HepG2 (cell line): ENCODE results near the gene SPSB2. TPM values are rescaled to one million over a fixed set of nuclear protein-coding genes. Genes with fewer than 3 reads are reported as not detected.

Experiments used
- polyA plus RNA-seq, 8 experiments: library from polyadenylated mRNA; depleted of rRNA in 3 of 8; stranded (reverse) in 7 of 8; unstranded in 1 of 8; fragments of >200 nt; fragmentation: Illumina TruSeq in 4 of 8; extraction: Trizol in 4 of 8; gene quantifications; 2 replicates each; pipeline versions ENCODE4 v1.2.1 to v1.2.3, GENCODE V29; 2011 to 2016; ENCODE audit warnings: low read depth in 4 of 8, missing spikeins in 1 of 8, mixed read lengths in 1 of 8; ENCODE audit not compliant: insufficient read depth in 1 of 8
- total RNA-seq, 5 experiments: library from RNA; depleted of rRNA; stranded (reverse); fragments of >200 nt; fragmentation: Illumina TruSeq; extraction: Trizol; gene quantifications; 2 replicates each; pipeline ENCODE4 v1.2.3, GENCODE V29; 2016; ENCODE audit warnings: low read depth in 1 of 5

Gene SPSB2
- total and polyA plus RNA-seq, 2 of the 13 experiments (the other 11 are each of a cell fraction or from before 2014, with no cell fraction given) = 2.0 to 6.2 TPM

Other genes starting within 250 kb of the SPSB2 start
- gene LPAR5, start 237.3 kb downstream of the SPSB2 start, total RNA-seq (2016; rRNA removed; fragmentation: Illumina TruSeq; extraction: Trizol) = 0.07 and 0.09 TPM in 2 replicates
- gene LPAR5, start 237.3 kb downstream of the SPSB2 start, polyA plus RNA-seq (2011; rRNA removed) = 0.17 and 0.32 TPM in 2 replicates
- not detected in 2 replicates for gene ACRBP, start 225.9 kb downstream of the SPSB2 start, total RNA-seq (2016; rRNA removed; fragmentation: Illumina TruSeq; extraction: Trizol)
- 0.37 and 0.46 TPM in 2 replicates for gene ACRBP, start 225.9 kb downstream of the SPSB2 start, polyA plus RNA-seq (2011; rRNA removed)
- 12.7 and 14.4 TPM in 2 replicates for gene ING4, start 210.2 kb downstream of the SPSB2 start, total RNA-seq (2016; rRNA removed; fragmentation: Illumina TruSeq; extraction: Trizol)
- gene ING4, start 210.2 kb downstream of the SPSB2 start, polyA plus RNA-seq (2011; rRNA removed) = 32.4 and 34.2 TPM in 2 replicates
- 23.6 and 24.1 TPM in 2 replicates for gene ZNF384, start 183.9 kb downstream of the SPSB2 start, total RNA-seq (2016; rRNA removed; fragmentation: Illumina TruSeq; extraction: Trizol)
- 54.3 and 55.3 TPM in 2 replicates for gene ZNF384, start 183.9 kb downstream of the SPSB2 start, polyA plus RNA-seq (2011; rRNA removed)
- gene PIANP, start 172.5 kb downstream of the SPSB2 start, total RNA-seq (2016; rRNA removed; fragmentation: Illumina TruSeq; extraction: Trizol) = not detected in 2 replicates
- gene PIANP, start 172.5 kb downstream of the SPSB2 start, polyA plus RNA-seq (2011; rRNA removed) = not detected in 2 replicates
- 38.0 and 40.0 TPM in 2 replicates for gene COPS7A, start 149.3 kb downstream of the SPSB2 start, total RNA-seq (2016; rRNA removed; fragmentation: Illumina TruSeq; extraction: Trizol)
- gene COPS7A, start 149.3 kb downstream of the SPSB2 start, polyA plus RNA-seq (2011; rRNA removed) = 71.4 and 73.6 TPM in 2 replicates
- gene MLF2, start 120.2 kb downstream of the SPSB2 start, total RNA-seq (2016; rRNA removed; fragmentation: Illumina TruSeq; extraction: Trizol) = 88.1 and 95.8 TPM in 2 replicates
- gene MLF2, start 120.2 kb downstream of the SPSB2 start, polyA plus RNA-seq (2011; rRNA removed) = 167 and 178 TPM in 2 replicates
- gene PTMS, start 106.9 kb downstream of the SPSB2 start, total RNA-seq (2016; rRNA removed; fragmentation: Illumina TruSeq; extraction: Trizol) = 40.5 and 42.1 TPM in 2 replicates
- 79.1 and 82.4 TPM in 2 replicates for gene PTMS, start 106.9 kb downstream of the SPSB2 start, polyA plus RNA-seq (2011; rRNA removed)
- 0.11 TPM in 1 of 2 replicates, not detected in the other for gene LAG3, start 100.8 kb downstream of the SPSB2 start, total RNA-seq (2016; rRNA removed; fragmentation: Illumina TruSeq; extraction: Trizol)
- 0.26 and 0.51 TPM in 2 replicates for gene LAG3, start 100.8 kb downstream of the SPSB2 start, polyA plus RNA-seq (2011; rRNA removed)
- 0.07 and 0.27 TPM in 2 replicates for gene CD4, start 83.8 kb downstream of the SPSB2 start, total RNA-seq (2016; rRNA removed; fragmentation: Illumina TruSeq; extraction: Trizol)
- 0.68 and 0.95 TPM in 2 replicates for gene CD4, start 83.8 kb downstream of the SPSB2 start, polyA plus RNA-seq (2011; rRNA removed)
- gene GPR162, start 51.5 kb downstream of the SPSB2 start, total RNA-seq (2016; rRNA removed; fragmentation: Illumina TruSeq; extraction: Trizol) = not detected in 2 replicates
- 0.08 and 0.10 TPM in 2 replicates for gene GPR162, start 51.5 kb downstream of the SPSB2 start, polyA plus RNA-seq (2011; rRNA removed)
- 7.9 and 20.5 TPM in 2 replicates for gene P3H3, start 44.9 kb downstream of the SPSB2 start, total RNA-seq (2016; rRNA removed; fragmentation: Illumina TruSeq; extraction: Trizol)
- gene P3H3, start 44.9 kb downstream of the SPSB2 start, polyA plus RNA-seq (2011; rRNA removed) = 20.1 and 21.1 TPM in 2 replicates
- gene GNB3, start 32.4 kb downstream of the SPSB2 start, total RNA-seq (2016; rRNA removed; fragmentation: Illumina TruSeq; extraction: Trizol) = 0.17 and 1.3 TPM in 2 replicates
- 3.6 and 3.8 TPM in 2 replicates for gene GNB3, start 32.4 kb downstream of the SPSB2 start, polyA plus RNA-seq (2011; rRNA removed)
- 51.9 and 56.5 TPM in 2 replicates for gene CDCA3, start 22.0 kb downstream of the SPSB2 start, total RNA-seq (2016; rRNA removed; fragmentation: Illumina TruSeq; extraction: Trizol)
- gene CDCA3, start 22.0 kb downstream of the SPSB2 start, polyA plus RNA-seq (2011; rRNA removed) = 21.8 and 32.7 TPM in 2 replicates
- 53.4 and 56.0 TPM in 2 replicates for gene USP5, start 21.2 kb downstream of the SPSB2 start, total RNA-seq (2016; rRNA removed; fragmentation: Illumina TruSeq; extraction: Trizol)
- 39.6 and 42.8 TPM in 2 replicates for gene USP5, start 21.2 kb downstream of the SPSB2 start, polyA plus RNA-seq (2011; rRNA removed)
- 945 and 1,237 TPM in 2 replicates for gene TPI1, start 5.8 kb downstream of the SPSB2 start, total RNA-seq (2016; rRNA removed; fragmentation: Illumina TruSeq; extraction: Trizol)
- 2,303 and 2,535 TPM in 2 replicates for gene TPI1, start 5.8 kb downstream of the SPSB2 start, polyA plus RNA-seq (2011; rRNA removed)
- gene LRRC23, start 31.5 kb upstream of the SPSB2 start, total RNA-seq (2016; rRNA removed; fragmentation: Illumina TruSeq; extraction: Trizol) = 6.0 and 6.7 TPM in 2 replicates
- 6.2 and 7.8 TPM in 2 replicates for gene LRRC23, start 31.5 kb upstream of the SPSB2 start, polyA plus RNA-seq (2011; rRNA removed)
- gene ENO2, start 41.3 kb upstream of the SPSB2 start, total RNA-seq (2016; rRNA removed; fragmentation: Illumina TruSeq; extraction: Trizol) = 15.9 and 19.3 TPM in 2 replicates
- 136 and 144 TPM in 2 replicates for gene ENO2, start 41.3 kb upstream of the SPSB2 start, polyA plus RNA-seq (2011; rRNA removed)
- 2.1 TPM in 2 replicates for gene ATN1, start 54.7 kb upstream of the SPSB2 start, total RNA-seq (2016; rRNA removed; fragmentation: Illumina TruSeq; extraction: Trizol)
- gene ATN1, start 54.7 kb upstream of the SPSB2 start, polyA plus RNA-seq (2011; rRNA removed) = 8.6 and 10.7 TPM in 2 replicates
- not detected in 2 replicates for gene RNU7-1, start 70.5 kb upstream of the SPSB2 start, total RNA-seq (2016; rRNA removed; fragmentation: Illumina TruSeq; extraction: Trizol)
- not detected in 2 replicates for gene RNU7-1, start 70.5 kb upstream of the SPSB2 start, polyA plus RNA-seq (2011; rRNA removed)
- 84.0 and 89.7 TPM in 2 replicates for gene C12orf57, start 70.7 kb upstream of the SPSB2 start, total RNA-seq (2016; rRNA removed; fragmentation: Illumina TruSeq; extraction: Trizol)
- gene C12orf57, start 70.7 kb upstream of the SPSB2 start, polyA plus RNA-seq (2011; rRNA removed) = 287 and 302 TPM in 2 replicates
- 9.5 and 10.6 TPM in 2 replicates for gene PTPN6, start 78.1 kb upstream of the SPSB2 start, total RNA-seq (2016; rRNA removed; fragmentation: Illumina TruSeq; extraction: Trizol)
- gene PTPN6, start 78.1 kb upstream of the SPSB2 start, polyA plus RNA-seq (2011; rRNA removed) = 9.1 and 10.5 TPM in 2 replicates
- gene PHB2, start 97.4 kb upstream of the SPSB2 start, total RNA-seq (2016; rRNA removed; fragmentation: Illumina TruSeq; extraction: Trizol) = 291 and 394 TPM in 2 replicates
- 425 and 468 TPM in 2 replicates for gene PHB2, start 97.4 kb upstream of the SPSB2 start, polyA plus RNA-seq (2011; rRNA removed)
- gene EMG1, start 97.6 kb upstream of the SPSB2 start, total RNA-seq (2016; rRNA removed; fragmentation: Illumina TruSeq; extraction: Trizol) = 130 and 190 TPM in 2 replicates
- gene EMG1, start 97.6 kb upstream of the SPSB2 start, polyA plus RNA-seq (2011; rRNA removed) = 57.7 and 76.3 TPM in 2 replicates
- 22.1 and 44.5 TPM in 2 replicates for gene LPCAT3, start 145.2 kb upstream of the SPSB2 start, total RNA-seq (2016; rRNA removed; fragmentation: Illumina TruSeq; extraction: Trizol)
- gene LPCAT3, start 145.2 kb upstream of the SPSB2 start, polyA plus RNA-seq (2011; rRNA removed) = 62.7 and 64.3 TPM in 2 replicates
- 8.2 and 18.2 TPM in 2 replicates for gene C1S, start 187.4 kb upstream of the SPSB2 start, total RNA-seq (2016; rRNA removed; fragmentation: Illumina TruSeq; extraction: Trizol)
- gene C1S, start 187.4 kb upstream of the SPSB2 start, polyA plus RNA-seq (2011; rRNA removed) = 14.5 and 23.3 TPM in 2 replicates
- gene C1R, start 219.1 kb upstream of the SPSB2 start, total RNA-seq (2016; rRNA removed; fragmentation: Illumina TruSeq; extraction: Trizol) = 1.7 and 3.5 TPM in 2 replicates
- 6.5 and 11.2 TPM in 2 replicates for gene C1R, start 219.1 kb upstream of the SPSB2 start, polyA plus RNA-seq (2011; rRNA removed)
- gene C1RL, start 235.9 kb upstream of the SPSB2 start, total RNA-seq (2016; rRNA removed; fragmentation: Illumina TruSeq; extraction: Trizol) = 14.2 and 28.9 TPM in 2 replicates
- gene C1RL, start 235.9 kb upstream of the SPSB2 start, polyA plus RNA-seq (2011; rRNA removed) = 53.1 and 73.4 TPM in 2 replicates